HG03520 (cell line): ENCODE measurements around the gene ADAMTS12.

Experiments
- ATAC-seq: cut with Tn5 transposase; IDR thresholded peaks from one replicate; pipeline ENCODE4 v1.9.1; 2021; ENCODE audit warnings: mild to moderate bottlenecking, moderate library complexity; ENCODE audit not compliant: unreplicated experiment

The ADAMTS12 gene

GRCh38 chr5:33769196-33769595 is 122.6 kb downstream of the ADAMTS12 start:
- no peak for ATAC-seq

- ATAC-seq = no peak
These were observed 125.8 kb downstream of the ADAMTS12 start for GRCh38 chr5:33766023-33766422.

GRCh38 chr5:33764786-33765185 is 127.0 kb downstream of the ADAMTS12 start:
- no peak for ATAC-seq

GRCh38 chr5:33763435-33763834 is 128.4 kb downstream of the ADAMTS12 start:
- no peak for ATAC-seq

- no peak for ATAC-seq
These were observed 128.9 kb downstream of the ADAMTS12 start for GRCh38 chr5:33762859-33763258.

- ATAC-seq = no peak
These were observed 130.7 kb downstream of the ADAMTS12 start for GRCh38 chr5:33761139-33761538.

GRCh38 chr5:33758737-33759136 is 133.1 kb downstream of the ADAMTS12 start:
- ATAC-seq = no peak

- no peak for ATAC-seq
These were observed 135.3 kb downstream of the ADAMTS12 start for GRCh38 chr5:33756491-33756890.

- no peak for ATAC-seq
These were observed 136.6 kb downstream of the ADAMTS12 start for GRCh38 chr5:33755231-33755630.

GRCh38 chr5:33753704-33754103 is 138.1 kb downstream of the ADAMTS12 start:
- ATAC-seq = no peak

GRCh38 chr5:33748754-33749153 is 143.0 kb downstream of the ADAMTS12 start:
- ATAC-seq = no peak

- ATAC-seq = no peak
These were observed 146.6 kb downstream of the ADAMTS12 start for GRCh38 chr5:33745101-33745770.

- ATAC-seq = no peak
These were observed 148.7 kb downstream of the ADAMTS12 start for GRCh38 chr5:33743099-33743498.

- ATAC-seq = no peak
These were observed 149.6 kb downstream of the ADAMTS12 start for GRCh38 chr5:33742181-33742580.

GRCh38 chr5:33738967-33739366 is 152.8 kb downstream of the ADAMTS12 start:
- ATAC-seq = no peak

GRCh38 chr5:33738097-33738496 is 153.7 kb downstream of the ADAMTS12 start:
- no peak for ATAC-seq

GRCh38 chr5:33737697-33738096 is 154.1 kb downstream of the ADAMTS12 start:
- no peak for ATAC-seq

GRCh38 chr5:33737284-33737683 is 154.5 kb downstream of the ADAMTS12 start:
- ATAC-seq = no peak

GRCh38 chr5:33736510-33736909 is 155.3 kb downstream of the ADAMTS12 start:
- no peak for ATAC-seq

- ATAC-seq = no peak
These were observed 156.7 kb downstream of the ADAMTS12 start for GRCh38 chr5:33735072-33735471.

GRCh38 chr5:33734537-33734936 is 157.3 kb downstream of the ADAMTS12 start:
- no peak for ATAC-seq

GRCh38 chr5:33733225-33733624 is 158.6 kb downstream of the ADAMTS12 start:
- ATAC-seq = no peak
